ENCODE measurements around the gene DPH6.

GRCh38 chr15:35486296-35486695, 59.7 kb downstream of the DPH6 start:
- TF ChIP-seq EZH2 (IDR thresholded peaks at IDR 0.05) (no peak), CTCF (IDR thresholded peaks at IDR 0.05) (no peak)
